HG03108 (cell line): ENCODE data around the gene ZNF474.
"Not testable (repeated sequence)": the region's sequence is repeated elsewhere in the genome, so short reads cannot be mapped to it uniquely, and the experiment has no call there.

Experiments used
- ATAC-seq: cut with Tn5 transposase; IDR thresholded peaks from one replicate; pipeline ENCODE4 v1.9.1; 2021; ENCODE audit warnings: moderate library complexity; ENCODE audit not compliant: unreplicated experiment

The ZNF474 gene

DNA sequence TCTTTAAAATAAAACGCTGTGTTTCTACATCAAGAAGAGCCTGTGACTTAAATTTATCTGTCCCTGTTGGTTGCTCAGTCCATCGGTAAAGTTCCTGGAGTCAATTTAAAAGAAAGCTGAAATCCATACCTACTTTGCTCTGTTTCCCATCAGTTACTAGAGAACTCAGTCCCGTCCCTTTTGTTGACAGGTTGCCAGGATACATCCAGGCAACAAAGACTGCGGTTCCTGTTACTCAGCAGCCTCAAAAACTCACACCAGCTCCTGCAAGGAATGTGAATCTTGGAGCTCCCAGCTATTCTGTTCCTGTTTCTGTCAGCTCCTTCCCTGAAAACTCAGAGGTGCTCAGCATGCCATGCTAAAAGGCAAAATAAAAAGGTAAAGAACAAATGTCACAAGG, at the start of gene ZNF474:
Gene ZNF474, plus strand, starts transcription at position 241 of the 400 bp plus-strand sequence. CDS start 22,445 bp downstream, outside the sequence.
- ATAC-seq: no peak

DNA sequence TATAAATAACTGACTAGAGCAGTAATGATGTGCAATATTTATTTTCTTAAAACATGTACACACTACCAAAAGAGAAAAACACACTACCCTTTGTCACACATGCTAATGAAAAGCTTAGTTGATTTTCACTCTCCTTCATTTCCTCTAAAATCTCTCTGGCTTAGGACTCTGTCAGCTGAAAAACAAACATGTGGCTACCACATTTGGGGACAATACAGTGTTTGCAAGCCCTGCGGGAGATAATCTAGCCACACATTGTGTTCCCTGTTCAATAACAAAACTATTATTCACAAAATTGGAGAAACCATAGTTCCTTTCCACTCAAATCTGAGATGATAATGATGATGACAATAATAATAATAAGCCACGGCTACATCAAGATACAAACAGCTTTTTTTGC, 47.8 kb upstream of the ZNF474 start:
- ATAC-seq: no peak

GRCh38 chr5:122083535-122083934, 45.8 kb upstream of the ZNF474 start:
- ATAC-seq: no peak

DNA sequence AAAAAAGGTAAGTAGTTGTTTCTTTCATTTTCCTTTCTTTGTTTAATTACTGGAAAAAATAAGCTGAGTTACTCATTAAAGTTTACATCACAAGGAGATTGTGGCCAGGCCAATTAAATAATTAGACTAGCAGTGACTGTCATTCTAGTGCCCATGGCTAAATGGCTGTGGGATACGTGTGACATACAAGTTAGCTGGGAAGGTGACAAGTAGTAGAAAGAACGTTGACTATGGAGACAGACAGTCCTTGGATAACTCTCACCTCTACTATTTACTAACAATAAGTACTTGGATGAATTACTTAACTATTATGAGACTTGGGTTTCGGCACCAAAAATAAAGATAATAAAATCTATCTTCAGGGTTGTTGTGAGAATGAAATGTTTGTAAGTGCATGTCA, 44.3 kb upstream of the ZNF474 start:
- ATAC-seq: no peak

DNA sequence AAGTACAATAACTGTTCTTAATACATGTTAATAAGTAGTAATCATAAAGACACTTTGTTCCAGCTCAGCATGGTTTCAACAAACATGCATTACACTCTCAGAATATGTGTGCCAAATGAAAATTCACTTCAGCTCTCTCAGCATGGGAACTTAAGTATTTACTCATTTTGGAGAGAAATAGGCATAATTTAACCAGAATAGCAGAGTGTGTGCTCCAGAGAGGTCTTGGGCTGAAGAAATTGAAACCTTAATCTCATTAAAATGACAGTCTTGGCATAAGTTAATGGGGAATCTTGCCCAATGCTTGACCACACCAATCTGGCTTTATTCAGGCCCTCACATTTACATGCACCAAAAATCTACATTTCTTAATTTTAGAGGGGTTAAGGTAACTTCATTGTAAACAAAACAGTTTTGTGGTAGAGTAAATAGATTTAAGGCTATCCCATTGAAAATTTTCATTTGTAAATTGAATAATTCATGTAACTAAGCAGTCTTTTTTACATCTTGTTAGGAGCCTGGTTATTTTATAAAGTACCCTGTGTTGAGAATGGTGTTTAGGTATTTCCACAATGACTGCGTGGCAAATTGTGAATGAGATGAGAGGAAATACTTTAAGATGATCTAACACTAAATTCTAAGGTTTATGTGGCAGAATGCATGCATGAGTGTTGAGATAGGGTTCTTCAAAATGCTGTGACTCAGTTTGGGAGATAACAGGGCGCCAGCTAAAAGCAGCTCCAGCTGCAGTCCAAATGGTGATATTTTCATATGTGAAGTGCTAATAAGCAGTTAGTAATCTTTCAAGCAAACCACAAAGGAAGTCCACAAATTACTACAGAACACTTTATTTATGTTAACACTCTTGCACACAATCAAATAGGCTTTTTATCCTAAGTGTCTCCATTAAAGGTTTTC, 40.0 kb upstream of the ZNF474 start:
- ATAC-seq: no peak

DNA sequence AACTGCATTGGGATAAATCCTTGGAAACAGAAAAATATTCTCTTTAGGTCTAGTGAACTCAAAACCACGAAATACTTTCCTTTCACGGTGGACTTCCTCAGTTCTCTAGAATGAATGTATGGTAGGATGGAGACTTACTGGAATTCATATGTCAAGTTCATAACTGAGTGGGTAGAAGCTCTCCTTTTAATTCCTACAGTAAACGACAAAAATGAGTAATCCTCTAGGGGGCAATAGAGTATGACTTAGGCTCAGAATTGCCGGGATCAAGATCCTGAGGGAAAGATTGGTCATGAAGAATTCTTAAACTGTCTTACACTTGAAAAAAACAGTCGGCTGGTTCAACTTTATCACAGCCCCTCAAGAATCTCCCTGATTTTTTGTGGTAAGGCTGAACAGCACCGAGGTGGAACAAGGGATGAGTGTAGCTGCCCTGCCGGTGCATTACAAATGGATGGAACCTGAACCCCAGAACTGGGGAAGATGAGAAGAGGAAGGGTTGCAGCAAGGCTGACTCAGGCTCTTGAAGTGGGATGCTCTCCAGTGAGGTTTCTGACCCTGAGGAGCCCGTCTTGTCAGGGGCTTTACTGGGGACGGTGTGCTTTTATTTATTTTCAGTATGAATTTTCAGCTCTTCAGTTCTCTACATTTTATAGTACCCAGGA, 37.3 kb upstream of the ZNF474 start:
- no peak for ATAC-seq

- ATAC-seq: no peak
Measured at GRCh38 chr5:122093415-122094180, 35.7 kb upstream of the ZNF474 start.

DNA sequence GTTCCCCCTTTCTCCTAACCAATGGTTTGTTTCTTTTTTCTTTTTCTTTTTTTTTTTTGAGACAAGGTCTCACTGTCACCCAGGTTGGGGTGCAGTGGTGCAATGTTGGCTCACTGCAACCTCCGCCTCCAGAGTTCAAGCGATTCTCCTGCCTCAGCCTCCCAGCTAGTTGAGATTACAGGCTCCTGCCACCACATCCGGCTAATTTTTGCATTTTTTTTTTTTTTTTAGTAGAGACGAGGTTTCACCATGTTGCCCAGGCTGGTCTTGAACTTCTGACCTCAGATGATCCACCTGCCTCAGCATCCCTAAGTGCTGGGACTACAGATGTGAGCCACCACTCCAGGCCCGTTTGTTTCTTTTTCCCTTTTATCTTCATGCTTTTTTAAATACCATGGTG, 35.1 kb upstream of the ZNF474 start:
- ATAC-seq: not testable (repeated sequence)

- no peak for ATAC-seq
Measured at GRCh38 chr5:122095158-122095557, 34.2 kb upstream of the ZNF474 start.

- no peak for ATAC-seq
Measured at GRCh38 chr5:122097391-122097790, 32.0 kb upstream of the ZNF474 start.

DNA sequence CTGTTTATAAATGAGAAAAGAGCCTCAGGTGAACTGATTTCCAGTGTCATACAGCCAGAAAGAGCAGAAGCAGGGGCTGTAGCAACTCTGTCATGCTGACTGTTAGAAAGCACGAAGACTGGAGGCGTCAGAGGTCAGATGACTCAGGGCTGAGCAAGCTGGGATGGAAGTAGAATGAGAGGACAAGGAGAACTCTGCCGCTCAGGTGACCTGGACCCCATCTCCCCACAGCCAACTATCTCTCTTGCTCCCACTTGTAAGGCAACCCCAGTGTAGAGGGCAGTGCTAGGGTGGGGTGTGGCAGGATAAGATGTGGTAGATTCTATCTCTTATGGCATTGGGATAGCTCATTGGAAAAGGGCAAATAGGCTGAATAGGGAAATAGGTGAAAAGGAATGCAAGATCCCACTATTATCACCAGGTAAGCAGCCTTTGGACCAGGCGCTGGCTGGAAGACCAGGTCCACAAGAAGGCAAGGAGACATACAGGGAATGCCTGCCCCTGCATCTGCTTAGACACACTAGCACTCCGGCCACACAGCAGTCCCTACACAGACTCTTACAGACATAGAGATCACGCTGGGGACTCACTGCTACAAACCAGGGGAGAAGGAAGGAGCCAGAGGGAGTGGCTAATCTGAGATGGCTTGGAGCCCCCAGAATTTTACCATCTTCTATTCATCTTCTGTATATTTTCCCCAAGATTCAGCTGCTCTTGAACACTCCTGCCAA, 30.1 kb upstream of the ZNF474 start:
- ATAC-seq: no peak

GRCh38 chr5:122101636-122102285, 27.6 kb upstream of the ZNF474 start:
- ATAC-seq: no peak

DNA sequence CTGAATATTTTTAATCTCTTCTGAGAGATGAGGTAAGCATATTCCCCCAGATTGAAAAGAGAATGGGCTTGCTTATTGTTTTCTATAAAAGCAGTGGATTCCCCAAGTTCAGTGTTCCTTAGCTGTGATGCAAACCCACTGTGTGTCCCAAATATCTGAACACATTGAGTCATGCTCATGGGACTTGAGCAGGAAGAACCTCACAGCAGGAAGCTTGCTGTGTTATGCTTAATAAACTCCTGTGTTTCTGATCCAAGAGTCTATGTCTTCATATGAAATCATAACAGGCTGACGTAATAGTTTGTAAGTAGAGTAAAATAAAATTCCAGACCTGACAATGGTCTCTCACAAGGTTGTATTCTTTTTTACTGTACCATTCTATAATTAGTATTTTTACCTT, 26.5 kb upstream of the ZNF474 start:
- no peak for ATAC-seq

- no peak for ATAC-seq
Measured at GRCh38 chr5:122105909-122106308, 23.4 kb upstream of the ZNF474 start.

DNA sequence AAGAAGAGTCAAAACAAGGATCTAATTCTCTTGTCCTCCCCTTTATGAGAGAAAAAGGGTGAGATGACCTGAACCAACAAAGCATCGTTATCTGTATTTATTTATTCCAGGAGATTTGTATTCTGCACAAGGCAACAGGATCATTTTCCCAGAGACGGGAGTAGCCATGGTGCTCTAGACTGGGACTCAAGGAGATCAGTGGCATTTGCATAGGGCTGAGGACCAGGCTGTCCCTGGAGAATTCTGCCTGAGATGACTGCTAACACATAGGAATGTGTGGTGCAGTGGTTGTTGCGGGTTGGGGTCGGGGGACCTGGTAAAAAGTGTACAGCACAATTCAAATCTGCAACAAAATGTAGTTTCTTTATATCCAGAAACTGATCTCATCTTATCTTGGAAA, 22.3 kb upstream of the ZNF474 start:
- ATAC-seq: no peak

DNA sequence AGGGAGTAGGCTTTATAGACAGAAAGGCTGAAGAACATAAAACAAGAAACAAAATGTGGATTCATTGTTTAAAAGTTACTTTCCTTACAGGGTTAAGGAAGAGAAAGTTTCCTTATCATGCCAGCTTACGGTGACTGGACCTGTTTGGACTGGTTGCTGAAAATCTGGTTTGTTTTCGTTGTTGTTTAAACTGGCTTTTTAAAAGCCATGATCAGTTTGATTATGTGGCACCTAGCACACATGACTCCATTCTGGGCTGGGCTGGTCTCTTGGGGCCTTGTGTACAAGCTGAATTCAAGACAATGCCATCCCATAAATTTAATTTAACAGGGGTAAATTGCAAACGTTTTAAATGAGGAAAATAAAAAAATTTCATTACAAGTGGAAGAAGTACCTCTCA, 18.4 kb upstream of the ZNF474 start:
- ATAC-seq: no peak

DNA sequence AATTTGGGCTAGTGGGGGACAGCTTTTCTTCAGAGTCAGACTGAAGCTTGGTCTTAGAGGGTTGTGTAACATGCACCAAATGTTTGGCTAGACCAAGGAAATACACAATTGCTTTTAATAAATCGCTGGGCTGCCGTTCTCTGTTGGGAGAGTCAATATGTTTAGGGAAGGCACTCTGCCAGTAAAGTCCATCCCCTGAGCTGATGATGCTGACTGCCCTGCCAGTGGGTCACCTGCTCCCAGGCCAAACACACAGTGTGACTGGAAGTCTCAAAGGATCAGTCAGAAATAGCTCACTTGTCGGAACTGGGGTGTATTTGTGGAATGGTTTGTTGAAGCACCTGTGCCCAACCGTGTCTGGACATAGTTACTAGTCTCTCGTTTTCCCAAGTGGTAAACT, 17.9 kb upstream of the ZNF474 start:
- no peak for ATAC-seq

- ATAC-seq: no peak
Measured at GRCh38 chr5:122112063-122112462, 17.3 kb upstream of the ZNF474 start.

DNA sequence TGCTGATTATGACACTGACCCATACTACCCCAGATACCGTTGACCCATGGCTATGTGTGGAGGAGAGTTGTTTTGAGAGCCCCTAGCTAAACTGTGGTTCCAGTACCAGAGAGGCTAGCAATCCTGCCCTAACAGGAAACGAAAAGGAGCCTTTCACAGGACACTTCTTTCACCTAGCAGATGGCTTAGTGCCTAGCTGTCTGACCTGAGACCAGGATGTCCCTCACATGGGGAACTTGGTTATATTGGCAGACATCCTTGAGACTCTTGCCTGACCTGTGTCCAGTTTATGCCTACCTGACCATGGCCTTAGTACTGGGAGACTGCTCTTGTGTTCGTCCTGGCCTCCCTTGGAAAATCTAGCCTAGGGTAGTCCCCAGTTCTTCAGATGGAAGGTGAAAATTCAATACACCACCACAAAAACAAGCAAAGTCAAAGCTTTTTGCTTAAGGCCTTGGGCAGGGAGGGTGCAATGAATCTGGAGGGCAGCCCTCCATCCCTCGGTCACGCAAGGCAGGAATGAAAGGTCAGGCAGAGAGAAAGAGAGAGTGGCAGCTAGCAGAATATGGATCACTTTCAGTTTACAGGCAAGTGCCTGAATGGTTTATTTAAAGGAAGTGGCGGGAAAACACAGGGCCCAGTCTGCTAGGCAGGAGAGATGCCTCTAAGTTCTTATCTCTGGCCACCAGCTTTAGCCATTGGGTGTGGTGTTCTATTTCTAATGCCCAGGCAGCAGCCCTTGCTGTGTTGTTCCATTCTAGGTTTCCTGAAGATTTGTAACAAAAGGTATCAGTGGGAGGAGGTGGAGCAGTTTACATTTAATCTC, 16.4 kb upstream of the ZNF474 start:
- no peak for ATAC-seq
